GM18909 (cell line): ENCODE results near the gene LTN1.
A peak's percentile ranks its signal among the peaks of the same experiment; 100 is the strongest.

Experiments
- ATAC-seq: cut with Tn5 transposase; IDR thresholded peaks from one replicate; pipeline ENCODE4 v1.9.1; 2021; ENCODE audit warnings: mild to moderate bottlenecking; ENCODE audit not compliant: unreplicated experiment, poor library complexity

The LTN1 gene

GRCh38 chr21:28986677-28987076 lies 6.0 kb downstream of the LTN1 start:
- no peak for ATAC-seq

GRCh38 chr21:28982637-28983036 lies 10.0 kb downstream of the LTN1 start:
- no peak for ATAC-seq

- ATAC-seq: no peak
These were observed 13.6 kb downstream of the LTN1 start for GRCh38 chr21:28979092-28979491.

DNA sequence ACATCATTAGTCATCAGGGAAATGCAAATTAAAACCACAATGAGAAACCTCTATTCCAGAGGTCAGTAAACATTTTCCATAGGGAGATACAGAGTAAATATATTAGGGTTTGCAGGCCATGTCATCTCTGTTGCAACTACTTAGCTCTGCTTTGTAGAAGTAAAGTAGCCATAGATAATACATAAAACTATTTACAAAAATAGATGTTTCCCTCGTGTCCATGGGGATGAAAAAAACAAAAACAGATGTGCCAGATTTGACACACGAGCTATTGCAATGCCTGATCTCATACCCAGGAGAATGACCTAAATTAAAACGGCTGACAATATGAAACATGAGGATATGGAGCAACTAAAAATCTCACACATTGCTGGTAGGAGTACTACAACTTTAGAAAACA lies 17.3 kb downstream of the LTN1 start:
- no peak for ATAC-seq

GRCh38 chr21:28974531-28975227 lies 18.0 kb downstream of the LTN1 start:
- no peak for ATAC-seq

DNA sequence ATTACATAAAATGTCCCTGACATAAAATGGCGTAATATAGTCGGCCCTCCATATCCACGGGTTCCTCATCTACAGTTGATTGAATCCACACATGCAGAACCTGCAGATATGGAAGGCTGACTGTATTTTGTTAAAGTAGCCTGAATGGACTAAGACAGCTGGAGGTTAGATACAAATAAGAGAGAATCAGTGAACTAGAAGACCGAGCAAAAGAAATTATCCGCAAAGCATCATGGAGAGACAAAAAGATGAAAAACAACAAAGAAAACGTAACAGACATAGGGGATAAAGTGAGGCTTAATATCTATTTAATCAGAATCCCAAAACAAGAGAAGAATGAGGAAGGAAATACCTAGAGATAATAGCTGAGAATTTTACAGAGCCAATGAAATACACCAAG lies 20.3 kb downstream of the LTN1 start:
- no peak for ATAC-seq

DNA sequence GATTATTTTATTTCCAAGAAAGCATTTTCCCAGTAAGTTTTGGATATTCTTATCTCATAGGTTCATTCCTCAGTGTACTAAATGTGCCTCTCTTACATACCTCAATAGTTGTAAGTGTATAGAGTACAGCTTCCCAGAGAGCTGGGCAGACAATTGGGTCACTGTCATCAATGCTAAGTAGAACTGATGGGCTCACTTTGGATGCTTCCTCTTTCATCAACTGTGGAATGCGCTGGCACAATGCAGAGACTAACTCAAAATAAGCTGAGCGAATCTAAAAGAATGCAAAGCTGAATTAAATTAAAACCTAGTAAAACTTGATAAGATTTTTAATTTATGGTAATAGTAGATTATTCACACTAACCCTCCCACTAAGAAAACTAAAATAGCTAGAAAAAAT lies 21.5 kb downstream of the LTN1 start:
- ATAC-seq: no peak

DNA sequence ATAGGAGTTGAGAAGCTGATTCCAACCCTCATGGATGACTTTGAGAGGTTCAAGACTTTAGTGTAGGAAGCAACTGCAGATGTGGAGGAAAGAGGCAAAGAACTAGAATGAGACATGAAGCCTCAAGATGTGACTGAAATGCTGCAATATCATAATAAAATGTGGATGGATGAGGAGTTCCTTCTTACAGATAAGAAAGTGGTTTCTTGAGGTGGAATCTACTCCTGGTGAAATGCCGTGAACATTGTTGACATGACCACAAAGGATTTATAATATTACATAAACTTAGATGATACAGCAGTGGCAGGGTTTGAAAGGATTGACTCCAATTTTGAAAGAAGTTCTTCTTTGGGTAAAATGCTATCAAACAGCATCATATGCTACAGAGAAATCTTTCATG lies 28.8 kb downstream of the LTN1 start:
- ATAC-seq: no peak

DNA sequence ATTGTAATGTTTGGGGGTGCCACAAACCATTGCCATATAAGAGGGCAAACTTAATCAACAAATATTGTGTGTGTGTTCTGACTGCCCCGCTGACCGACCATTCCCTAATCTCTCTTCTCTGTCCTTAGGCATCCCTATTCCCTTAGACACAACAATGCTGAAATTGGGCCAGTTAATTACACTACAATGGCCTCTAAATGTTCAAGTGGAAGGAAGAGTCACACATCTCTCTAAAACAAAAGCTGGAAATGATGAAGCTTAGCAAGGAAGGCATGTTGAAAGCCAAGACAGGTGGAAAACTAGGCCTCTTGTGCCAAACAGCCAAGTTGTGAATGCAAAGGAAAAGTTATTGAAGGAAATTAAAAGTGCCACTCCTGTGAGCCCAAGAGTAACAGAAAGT lies 30.2 kb downstream of the LTN1 start:
- ATAC-seq: no peak

DNA sequence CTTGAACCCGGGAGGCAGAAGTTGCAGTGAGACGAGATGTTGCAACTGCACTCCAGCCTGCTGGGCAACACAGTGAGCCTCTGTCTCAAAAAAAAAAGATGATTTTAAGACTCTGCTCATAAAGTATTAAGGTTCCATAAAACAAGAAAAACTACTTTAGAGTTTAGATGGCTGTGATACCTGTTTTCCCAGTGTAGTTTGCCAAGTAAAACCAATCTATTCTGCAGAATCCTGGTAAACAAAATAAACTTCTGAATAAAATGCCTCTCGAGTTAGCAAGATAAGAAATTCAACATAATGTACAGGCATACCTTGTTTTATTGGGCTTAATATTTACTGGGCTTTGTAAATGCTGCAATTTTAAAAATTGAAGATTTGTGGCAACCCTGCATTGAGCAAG lies 30.8 kb downstream of the LTN1 start:
- no peak for ATAC-seq

DNA sequence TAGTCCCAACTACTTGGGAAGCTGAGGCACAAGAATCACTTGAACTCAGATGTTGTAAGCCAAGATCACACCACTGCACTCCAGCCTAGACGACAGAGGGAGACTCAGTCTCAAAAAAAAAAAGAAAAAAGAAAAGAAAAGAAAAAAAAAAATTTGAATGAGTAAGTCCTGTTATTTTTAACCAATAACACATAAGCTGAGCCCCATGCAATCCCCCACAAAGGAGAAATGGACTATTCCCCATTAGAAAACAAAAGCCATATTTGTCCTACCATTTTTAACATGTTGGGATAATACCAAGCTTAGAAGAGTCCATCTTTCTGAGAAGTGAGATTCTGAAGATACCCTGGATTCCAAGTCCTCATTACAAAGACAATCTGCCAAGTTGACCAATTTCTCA lies 32.4 kb downstream of the LTN1 start:
- ATAC-seq: no peak

DNA sequence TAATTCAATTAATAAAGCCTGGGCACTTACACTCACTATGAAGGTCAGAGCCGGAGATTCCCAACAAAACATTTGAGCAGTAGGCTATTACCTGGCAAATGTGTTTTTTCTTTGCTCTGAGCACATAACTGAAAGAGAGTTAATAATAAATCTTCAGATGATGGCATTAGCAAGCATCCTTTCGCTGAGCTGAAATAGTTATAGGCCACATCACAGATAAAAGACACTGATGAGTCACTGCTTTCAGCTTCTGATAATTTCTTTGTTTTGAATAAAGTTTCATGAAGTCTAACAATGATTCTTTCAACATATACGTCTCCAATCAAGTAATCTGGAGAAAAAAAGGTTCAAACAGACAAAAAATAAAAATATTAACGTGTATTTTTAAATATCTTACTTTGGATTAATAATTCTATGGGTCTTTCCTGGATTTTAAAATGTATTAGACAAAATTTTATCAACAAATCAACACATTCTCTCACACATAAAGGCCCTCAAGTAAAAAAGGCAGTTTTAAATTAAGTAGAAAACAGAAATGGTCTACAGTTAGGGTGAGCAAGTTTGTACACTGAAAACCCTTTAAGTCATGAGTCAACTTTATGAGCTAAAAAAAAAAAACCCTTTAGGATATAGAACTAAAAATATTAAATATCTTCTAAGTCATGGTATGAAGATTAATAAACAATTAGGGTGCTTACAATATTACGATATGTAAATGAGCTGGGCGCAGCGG lies 33.1 kb downstream of the LTN1 start:
- ATAC-seq: no peak

DNA sequence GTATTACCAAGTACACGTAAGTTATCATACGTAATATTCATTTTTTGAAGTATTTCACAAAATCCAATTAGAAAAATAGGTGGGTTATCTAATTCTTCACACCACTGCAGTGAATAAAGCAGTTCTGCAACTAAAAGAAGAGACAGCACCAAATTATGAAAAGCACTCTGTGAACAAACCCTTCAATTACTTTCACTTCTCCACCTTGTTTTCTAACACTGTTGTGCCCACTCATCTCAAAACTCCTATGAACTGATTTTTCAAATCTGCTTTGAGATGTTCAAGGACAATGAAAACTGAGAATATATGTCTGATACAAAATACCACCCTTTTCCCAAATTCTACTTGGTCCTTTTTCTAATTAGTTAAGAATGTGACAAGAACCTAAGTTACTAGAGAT lies 39.4 kb downstream of the LTN1 start:
- peak; percentile 62 for ATAC-seq

- no peak for ATAC-seq
These were observed 40.0 kb downstream of the LTN1 start for GRCh38 chr21:28952686-28953085.

DNA sequence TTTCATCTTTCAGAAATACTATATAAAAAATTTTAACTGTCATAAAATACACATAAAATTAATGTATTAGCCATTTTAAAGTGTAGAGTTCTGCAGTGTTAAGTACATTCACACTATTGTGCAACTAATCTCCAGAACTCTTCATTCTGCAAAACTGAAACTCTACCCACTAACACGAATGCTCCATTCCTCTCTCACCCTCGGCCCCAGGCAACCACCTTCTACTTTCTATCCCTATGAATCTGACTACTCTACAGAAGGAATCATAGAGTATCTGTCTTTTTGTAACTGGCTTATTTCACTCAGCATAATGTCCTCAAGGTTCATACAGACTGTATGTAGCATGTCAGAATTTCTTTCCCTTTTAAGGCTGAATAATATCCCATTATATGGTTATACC lies 43.4 kb downstream of the LTN1 start:
- no peak for ATAC-seq

- ATAC-seq: no peak
These were observed 48.4 kb downstream of the LTN1 start for GRCh38 chr21:28944296-28944695.

- ATAC-seq: no peak
These were observed 49.0 kb downstream of the LTN1 start for GRCh38 chr21:28943631-28944030.

DNA sequence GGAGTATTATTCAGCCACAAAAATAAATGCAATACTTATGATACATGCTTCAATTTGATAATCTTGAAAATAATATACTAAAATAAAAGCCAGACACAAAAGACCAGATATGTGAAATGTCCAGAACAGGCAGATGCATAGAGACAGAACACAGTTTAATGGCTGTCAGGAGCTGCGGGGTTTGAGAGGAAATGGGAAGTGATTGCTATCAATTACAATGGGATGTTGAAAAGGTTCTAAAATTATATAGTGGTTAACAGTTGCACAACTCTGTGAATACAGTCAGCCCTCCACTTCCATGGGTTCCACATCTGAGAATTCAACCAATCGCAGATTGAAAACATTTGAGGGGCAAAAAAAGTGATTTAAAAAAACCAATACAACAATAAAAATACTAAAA lies 54.0 kb downstream of the LTN1 start:
- no peak for ATAC-seq

DNA sequence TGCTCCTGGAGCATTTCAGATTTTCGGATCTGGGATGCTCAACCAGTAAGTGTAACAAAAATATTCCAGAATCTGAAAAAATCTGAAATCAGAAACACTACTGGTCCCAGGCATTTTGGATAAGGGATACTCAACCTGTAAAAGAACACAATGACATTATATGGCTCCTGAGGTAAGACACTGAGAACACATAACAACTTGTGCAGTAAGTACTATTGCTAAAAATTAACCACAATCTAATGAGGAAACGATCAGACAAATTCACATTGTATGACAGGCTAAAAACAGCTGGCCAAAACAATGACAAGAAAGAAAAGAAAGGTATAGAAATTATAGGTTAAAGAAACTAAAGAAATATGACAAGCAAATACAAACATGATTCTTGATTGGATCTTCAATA lies 54.9 kb downstream of the LTN1 start:
- ATAC-seq: no peak

DNA sequence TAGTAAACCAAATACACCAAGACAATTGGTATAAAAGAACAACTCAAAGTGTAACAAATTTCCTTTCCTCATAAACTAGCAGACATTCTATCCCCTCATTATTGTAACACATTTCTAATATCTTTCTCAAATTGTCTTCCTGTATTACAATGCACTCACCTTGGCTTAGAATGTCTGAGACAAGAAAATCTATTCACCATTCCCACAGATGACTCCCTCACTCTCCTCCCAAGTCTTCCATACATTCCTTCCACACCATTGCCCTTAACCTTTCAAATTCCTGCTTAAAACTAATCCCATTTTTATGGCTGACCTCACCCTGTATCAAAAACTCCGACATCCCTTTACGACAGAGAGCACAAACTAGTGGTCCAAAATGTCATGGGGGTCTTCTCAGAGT lies 56.0 kb downstream of the LTN1 start:
- ATAC-seq: no peak

DNA sequence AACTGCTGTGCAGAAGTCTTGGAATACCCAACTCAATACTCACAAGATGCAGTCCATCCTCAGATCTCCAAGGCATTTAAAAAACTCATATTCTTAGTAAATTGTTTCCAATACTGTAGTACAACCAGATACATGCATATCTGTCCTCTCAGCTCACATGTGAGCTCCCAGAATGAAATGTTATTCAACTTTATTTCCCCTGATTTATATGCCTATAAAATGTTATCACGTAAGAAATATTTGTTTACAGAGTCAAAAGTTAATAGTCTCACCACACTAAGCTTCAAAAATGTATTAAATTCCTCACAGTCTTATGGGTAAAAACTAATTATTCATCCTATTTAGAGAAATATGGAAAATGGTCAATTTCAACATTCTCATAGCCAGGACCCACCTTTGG lies 56.6 kb downstream of the LTN1 start:
- ATAC-seq: no peak

DNA sequence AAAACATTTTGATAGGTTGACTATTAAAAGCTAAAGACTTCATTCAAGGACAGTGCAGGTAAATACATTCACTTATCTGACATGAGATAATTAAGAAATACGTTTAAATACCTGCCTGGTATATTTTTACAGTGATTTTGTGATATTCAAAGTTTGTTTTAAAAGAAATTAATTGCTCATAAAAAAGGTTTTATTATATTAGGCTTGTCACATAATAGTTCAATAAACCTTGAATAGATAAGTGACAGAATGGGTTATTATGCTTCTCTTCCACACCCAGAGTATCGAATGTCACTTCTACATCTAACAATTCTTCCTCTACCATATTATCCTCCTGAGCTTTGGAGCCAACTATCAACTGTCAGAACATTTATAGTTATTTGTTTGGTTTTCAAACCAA lies 60.0 kb downstream of the LTN1 start:
- no peak for ATAC-seq
